Loucy (cell line): ENCODE measurements around the gene RGS16.

Experiments used
- H2AFZ ChIP-seq: fragments of 200-600 bp; sonication (generic); 2 replicates; pipeline ENCODE4 v1.6.0; 2016; ENCODE audit warnings: antibody characterized with exemption, mild to moderate bottlenecking, low read length, moderate library complexity
- H3F3A ChIP-seq: fragments of 200-600 bp; 2 replicates; pipeline ENCODE4 v1.6.0; 2016; ENCODE audit warnings: antibody characterized with exemption, low read depth, mild to moderate bottlenecking
- H3K27me3 ChIP-seq: fragments of 200-600 bp; sonication (generic); 2 replicates; pipeline ENCODE4 v1.6.1; 2014; ENCODE audit warnings: low read length, mild to moderate bottlenecking; ENCODE audit not compliant: insufficient read depth, poor library complexity, severe bottlenecking
- H3K36me3 ChIP-seq: fragments of 200-600 bp; sonication (generic); 2 replicates; pipeline ENCODE4 v1.6.1; 2016; ENCODE audit warnings: low read length; ENCODE audit not compliant: insufficient read depth
- H3K4me1 ChIP-seq: fragments of 200-600 bp; sonication (generic); 2 replicates; pipeline ENCODE4 v1.5.1; 2014; ENCODE audit warnings: low read length, mild to moderate bottlenecking; ENCODE audit not compliant: insufficient read depth, poor library complexity, severe bottlenecking
- H3K4me2 ChIP-seq: fragments of 200-600 bp; sonication (generic); 2 replicates; pipeline ENCODE4 v1.6.0; 2014; ENCODE audit warnings: antibody characterized with exemption, low read length, low read depth, mild to moderate bottlenecking; ENCODE audit not compliant: poor library complexity, severe bottlenecking
- H3K4me3 ChIP-seq: fragments of 200-600 bp; sonication (generic); 2 replicates; pipeline ENCODE4 v1.5.1; 2014; ENCODE audit warnings: low read length, mild to moderate bottlenecking, mixed read lengths; ENCODE audit not compliant: poor library complexity, severe bottlenecking
- H3K79me2 ChIP-seq: fragments of 200-600 bp; sonication (generic); 2 replicates; pipeline ENCODE4 v1.6.1; 2014; ENCODE audit warnings: low read length; ENCODE audit not compliant: insufficient read depth
- H3K9ac ChIP-seq: fragments of 200-600 bp; sonication (generic); 2 replicates; pipeline ENCODE4 v1.6.0; 2014; ENCODE audit warnings: mild to moderate bottlenecking, low read depth, low read length, moderate library complexity; ENCODE audit not compliant: poor library complexity, severe bottlenecking
- H3K9me2 ChIP-seq: fragments of 200-600 bp; sonication (generic); replicated peaks from 2 replicates; pipeline ENCODE4 v1.6.1; 2016; ENCODE audit warnings: low read depth, low read length, mixed read lengths
- H3K9me3 ChIP-seq: fragments of 200-600 bp; sonication (generic); 2 replicates; pipeline ENCODE4 v1.6.1; 2014; ENCODE audit warnings: mild to moderate bottlenecking, antibody characterized with exemption, low read length, low read depth; ENCODE audit not compliant: insufficient read depth
- H4K20me1 ChIP-seq: fragments of 200-600 bp; sonication (generic); 2 replicates; pipeline ENCODE4 v1.6.0; 2014; ENCODE audit warnings: antibody characterized with exemption, low read length, mild to moderate bottlenecking; ENCODE audit not compliant: insufficient read depth, poor library complexity, severe bottlenecking
- EZH2phosphoT487 ChIP-seq: fragments of 200-600 bp; IDR thresholded peaks from 2 replicates; pipeline ENCODE4 v1.6.1; 2018; ENCODE audit warnings: antibody characterized with exemption, mild to moderate bottlenecking, moderate library complexity, borderline replicate concordance
- TF ChIP-seq, protein P1 (sequence below): fragments of 200-600 bp; sonication (generic); conservative IDR thresholded peaks from 2 replicates; pipeline ENCODE4 v1.5.1; 2014; ENCODE audit warnings: mild to moderate bottlenecking, antibody characterized with exemption, low read length

RGS16 gene

GRCh38 chr1:182549346-182549745 is 54.8 kb downstream of the RGS16 start:
- Histone ChIP-seq H3K4me3 (no peak overlapping the region), H2AFZ (no peak overlapping the region)
- no peak for TF ChIP-seq EZH2phosphoT487
- TF ChIP-seq, protein P1, sequence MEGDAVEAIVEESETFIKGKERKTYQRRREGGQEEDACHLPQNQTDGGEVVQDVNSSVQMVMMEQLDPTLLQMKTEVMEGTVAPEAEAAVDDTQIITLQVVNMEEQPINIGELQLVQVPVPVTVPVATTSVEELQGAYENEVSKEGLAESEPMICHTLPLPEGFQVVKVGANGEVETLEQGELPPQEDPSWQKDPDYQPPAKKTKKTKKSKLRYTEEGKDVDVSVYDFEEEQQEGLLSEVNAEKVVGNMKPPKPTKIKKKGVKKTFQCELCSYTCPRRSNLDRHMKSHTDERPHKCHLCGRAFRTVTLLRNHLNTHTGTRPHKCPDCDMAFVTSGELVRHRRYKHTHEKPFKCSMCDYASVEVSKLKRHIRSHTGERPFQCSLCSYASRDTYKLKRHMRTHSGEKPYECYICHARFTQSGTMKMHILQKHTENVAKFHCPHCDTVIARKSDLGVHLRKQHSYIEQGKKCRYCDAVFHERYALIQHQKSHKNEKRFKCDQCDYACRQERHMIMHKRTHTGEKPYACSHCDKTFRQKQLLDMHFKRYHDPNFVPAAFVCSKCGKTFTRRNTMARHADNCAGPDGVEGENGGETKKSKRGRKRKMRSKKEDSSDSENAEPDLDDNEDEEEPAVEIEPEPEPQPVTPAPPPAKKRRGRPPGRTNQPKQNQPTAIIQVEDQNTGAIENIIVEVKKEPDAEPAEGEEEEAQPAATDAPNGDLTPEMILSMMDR = no peak

More at GRCh38 chr1:182549346-182549745, 54.8 kb downstream of the RGS16 start:
- Histone ChIP-seq H3K79me2 (no peaks in the 10 kb centered on the region), H3K4me1 (no peaks in the 10 kb centered on the region), H3K9me2 (no peaks in the 10 kb centered on the region), H3K9ac (no peak overlapping the region), H3K27me3 (no peaks in the 10 kb centered on the region), H3K4me2 (no peak overlapping the region), H3K36me3 (no peaks in the 10 kb centered on the region), H3K9me3 (no peaks in the 10 kb centered on the region), H3F3A (no peaks in the 10 kb centered on the region), H4K20me1 (no peaks in the 10 kb centered on the region)
